Loucy (cell line): ENCODE results near the gene DCBLD2.

ENCODE experiments used
- H2AFZ ChIP-seq: fragments of 200-600 bp; sonication (generic); 2 replicates; pipeline ENCODE4 v1.6.0; 2016; ENCODE audit warnings: antibody characterized with exemption, mild to moderate bottlenecking, low read length, moderate library complexity
- H3F3A ChIP-seq: fragments of 200-600 bp; 2 replicates; pipeline ENCODE4 v1.6.0; 2016; ENCODE audit warnings: antibody characterized with exemption, low read depth, mild to moderate bottlenecking
- H3K27me3 ChIP-seq: fragments of 200-600 bp; sonication (generic); 2 replicates; pipeline ENCODE4 v1.6.1; 2014; ENCODE audit warnings: low read length, mild to moderate bottlenecking; ENCODE audit not compliant: insufficient read depth, poor library complexity, severe bottlenecking
- H3K36me3 ChIP-seq: fragments of 200-600 bp; sonication (generic); 2 replicates; pipeline ENCODE4 v1.6.1; 2016; ENCODE audit warnings: low read length; ENCODE audit not compliant: insufficient read depth
- H3K4me1 ChIP-seq: fragments of 200-600 bp; sonication (generic); 2 replicates; pipeline ENCODE4 v1.5.1; 2014; ENCODE audit warnings: low read length, mild to moderate bottlenecking; ENCODE audit not compliant: insufficient read depth, poor library complexity, severe bottlenecking
- H3K4me2 ChIP-seq: fragments of 200-600 bp; sonication (generic); 2 replicates; pipeline ENCODE4 v1.6.0; 2014; ENCODE audit warnings: antibody characterized with exemption, low read length, low read depth, mild to moderate bottlenecking; ENCODE audit not compliant: poor library complexity, severe bottlenecking
- H3K4me3 ChIP-seq: fragments of 200-600 bp; sonication (generic); 2 replicates; pipeline ENCODE4 v1.5.1; 2014; ENCODE audit warnings: low read length, mild to moderate bottlenecking, mixed read lengths; ENCODE audit not compliant: poor library complexity, severe bottlenecking
- H3K79me2 ChIP-seq: fragments of 200-600 bp; sonication (generic); 2 replicates; pipeline ENCODE4 v1.6.1; 2014; ENCODE audit warnings: low read length; ENCODE audit not compliant: insufficient read depth
- H3K9ac ChIP-seq: fragments of 200-600 bp; sonication (generic); 2 replicates; pipeline ENCODE4 v1.6.0; 2014; ENCODE audit warnings: mild to moderate bottlenecking, low read depth, low read length, moderate library complexity; ENCODE audit not compliant: poor library complexity, severe bottlenecking
- H3K9me2 ChIP-seq: fragments of 200-600 bp; sonication (generic); replicated peaks from 2 replicates; pipeline ENCODE4 v1.6.1; 2016; ENCODE audit warnings: low read depth, low read length, mixed read lengths
- H3K9me3 ChIP-seq: fragments of 200-600 bp; sonication (generic); 2 replicates; pipeline ENCODE4 v1.6.1; 2014; ENCODE audit warnings: mild to moderate bottlenecking, antibody characterized with exemption, low read length, low read depth; ENCODE audit not compliant: insufficient read depth
- H4K20me1 ChIP-seq: fragments of 200-600 bp; sonication (generic); 2 replicates; pipeline ENCODE4 v1.6.0; 2014; ENCODE audit warnings: antibody characterized with exemption, low read length, mild to moderate bottlenecking; ENCODE audit not compliant: insufficient read depth, poor library complexity, severe bottlenecking
- CTCF ChIP-seq: fragments of 200-600 bp; sonication (generic); conservative IDR thresholded peaks from 2 replicates; pipeline ENCODE4 v1.5.1; 2014; ENCODE audit warnings: mild to moderate bottlenecking, antibody characterized with exemption, low read length
- EZH2phosphoT487 ChIP-seq: fragments of 200-600 bp; IDR thresholded peaks from 2 replicates; pipeline ENCODE4 v1.6.1; 2018; ENCODE audit warnings: antibody characterized with exemption, mild to moderate bottlenecking, moderate library complexity, borderline replicate concordance

DCBLD2 gene

GRCh38 chr3:98746882-98747281 is 154.6 kb downstream of the DCBLD2 start:
- TF ChIP-seq CTCF = no peak
- TF ChIP-seq EZH2phosphoT487 = no peak
- H4K20me1 ChIP-seq = no peaks in the 10 kb centered on the region
- H3K9me2 ChIP-seq = no peaks in the 10 kb centered on the region
- H3K36me3 ChIP-seq = no peaks in the 10 kb centered on the region
- no peaks in the 10 kb centered on the region for H3K4me1 ChIP-seq
- H3K4me2 ChIP-seq = no peak overlapping the region
- H3K9ac ChIP-seq = no peak overlapping the region
- H2AFZ ChIP-seq = no peak overlapping the region
- no peaks in the 10 kb centered on the region for H3F3A ChIP-seq
- no peaks in the 10 kb centered on the region for H3K9me3 ChIP-seq
- H3K4me3 ChIP-seq = no peak overlapping the region
- H3K27me3 ChIP-seq = no peaks in the 10 kb centered on the region
- H3K79me2 ChIP-seq = no peaks in the 10 kb centered on the region

GRCh38 chr3:98746122-98746521 is 155.4 kb downstream of the DCBLD2 start:
- no peak overlapping the region for H3K9ac ChIP-seq
- H3K4me3 ChIP-seq = no peak overlapping the region
- no peaks in the 10 kb centered on the region for H3K9me3 ChIP-seq
- H2AFZ ChIP-seq = no peak overlapping the region
- no peaks in the 10 kb centered on the region for H3K27me3 ChIP-seq
- no peaks in the 10 kb centered on the region for H3K79me2 ChIP-seq
- H3F3A ChIP-seq = no peaks in the 10 kb centered on the region
- TF ChIP-seq CTCF (no peak), EZH2phosphoT487 (no peak)
- no peaks in the 10 kb centered on the region for H3K36me3 ChIP-seq
- no peaks in the 10 kb centered on the region for H4K20me1 ChIP-seq
- no peak overlapping the region for H3K4me2 ChIP-seq
- H3K4me1 ChIP-seq = no peaks in the 10 kb centered on the region
- H3K9me2 ChIP-seq = no peaks in the 10 kb centered on the region
